K562 (cell line): ENCODE results near the gene CLCNKA. TPM values are rescaled to one million over a fixed set of nuclear protein-coding genes. Genes with fewer than 3 reads are reported as not detected.

Experiments
- ARNT ChIP-seq, 2 experiments: fragments of 450-650 bp; IDR thresholded peaks; 2 replicates each; pipeline ENCODE4 v1.6.1; 2016; ENCODE audit warnings: mild to moderate bottlenecking in 1 of 2
- CREB1 ChIP-seq, 2 experiments: sonication (generic) in 1 of 2; formaldehyde crosslinking in 1 of 2; IDR thresholded peaks; 2 replicates each; pipeline versions ENCODE4 v1.6.1 to v1.8.0; 2012 to 2022; ENCODE audit warnings: inconsistent platforms in 1 of 2, mild to moderate bottlenecking in 1 of 2, missing genetic modification reagents in 1 of 2, moderate library complexity in 1 of 2
- CXXC5 ChIP-seq: fragments of 250-450 bp; sonication (Bioruptor Pico); IDR thresholded peaks from 2 replicates; pipeline ENCODE4 v1.8.0; 2022; ENCODE audit warnings: inconsistent platforms, mild to moderate bottlenecking, moderate library complexity
- EP300 ChIP-seq: IDR thresholded peaks from 2 replicates; pipeline ENCODE4 v1.6.1; 2012; ENCODE audit warnings: low read length, improper control_type of control experiment
- ERF ChIP-seq: fragments of 450-650 bp; formaldehyde crosslinking; IDR thresholded peaks from 2 replicates; pipeline ENCODE4 v1.4.0; 2020; ENCODE audit warnings: mild to moderate bottlenecking, mixed read lengths
- GATAD2B ChIP-seq: fragments of 450-650 bp; IDR thresholded peaks from 2 replicates; pipeline ENCODE4 v1.6.1; 2017; ENCODE audit warnings: mild to moderate bottlenecking, borderline replicate concordance
- GTF2E2 ChIP-seq: fragments of 200-800 bp; sonication (Bioruptor generic); IDR thresholded peaks from 2 replicates; pipeline ENCODE4 v1.6.1; 2016; ENCODE audit warnings: missing genetic modification characterization, missing compliant biosample characterization
- ILF3 ChIP-seq: fragments of 450-650 bp; IDR thresholded peaks from 2 replicates; pipeline ENCODE4 v1.6.1; 2018; ENCODE audit warnings: antibody characterized with exemption, mild to moderate bottlenecking, moderate library complexity, borderline replicate concordance
- JUND ChIP-seq, 2 experiments: IDR thresholded peaks; 2 replicates in 1 of 2; 3 replicates in 1 of 2; pipeline ENCODE4 v1.6.1; 2011; ENCODE audit warnings: borderline replicate concordance in 2 of 2, low read depth in 2 of 2, low read length in 2 of 2, improper control_type of control experiment in 1 of 2, missing biosample characterization in 1 of 2, missing genetic modification characterization in 1 of 2, missing genetic modification reagents in 1 of 2
- MBD2 ChIP-seq: sonication (generic); IDR thresholded peaks from 2 replicates; pipeline ENCODE4 v1.6.1; 2016; ENCODE audit warnings: low read depth, borderline replicate concordance
- MCM5 ChIP-seq: fragments of 450-650 bp; IDR thresholded peaks from 2 replicates; pipeline ENCODE4 v1.6.1; 2016; ENCODE audit warnings: low read depth
- MYNN ChIP-seq, 2 experiments: sonication (generic); formaldehyde crosslinking in 1 of 2; IDR thresholded peaks; 2 replicates each; pipeline versions ENCODE4 v1.5.0 to v1.6.1; 2016 to 2020; ENCODE audit warnings: antibody characterized with exemption in 1 of 2, missing genetic modification reagents in 1 of 2
- NEUROD1 ChIP-seq: fragments of 150-350 bp; IDR thresholded peaks from 2 replicates; pipeline ENCODE4 v1.6.1; 2014; ENCODE audit warnings: borderline replicate concordance, low read length, low read depth; ENCODE audit not compliant: partially characterized antibody
- POLR2AphosphoS5 ChIP-seq: IDR thresholded peaks from 2 replicates; pipeline ENCODE4 v1.6.1; 2011; ENCODE audit warnings: mild to moderate bottlenecking, low read depth, low read length, moderate library complexity; ENCODE audit not compliant: control insufficient read depth, insufficient read depth
- PPARD ChIP-seq: fragments of 250-450 bp; sonication (Bioruptor Pico); IDR thresholded peaks from 2 replicates; pipeline ENCODE4 v1.8.0; 2022; ENCODE audit warnings: inconsistent platforms, mild to moderate bottlenecking, moderate library complexity
- SMC3 ChIP-seq: conservative IDR thresholded peaks from 2 replicates; pipeline ENCODE4 v1.6.1; 2011; ENCODE audit warnings: low read depth, low read length, improper control_type of control experiment; ENCODE audit not compliant: insufficient read depth
- TBL1XR1 ChIP-seq, 2 experiments: IDR thresholded peaks; 2 replicates each; pipeline ENCODE4 v1.6.1; 2012; ENCODE audit warnings: improper control_type of control experiment in 2 of 2, low read length in 2 of 2, mild to moderate bottlenecking in 1 of 2
- ZNF175 ChIP-seq: fragments of 200-800 bp; sonication (Bioruptor generic); IDR thresholded peaks from 2 replicates; pipeline ENCODE4 v1.6.1; 2016; ENCODE audit warnings: low read depth, mild to moderate bottlenecking, missing genetic modification characterization, missing compliant biosample characterization
- ZNF239 ChIP-seq: fragments of 250-450 bp; sonication (Bioruptor Pico); IDR thresholded peaks from 2 replicates; pipeline ENCODE4 v1.4.0; 2020; ENCODE audit warnings: mild to moderate bottlenecking
- ZNF324 ChIP-seq: fragments of 250-450 bp; sonication (Bioruptor Pico); IDR thresholded peaks from 2 replicates; pipeline ENCODE4 v1.4.0; 2020; ENCODE audit warnings: mild to moderate bottlenecking
- ZNF57 ChIP-seq: fragments of 450-650 bp; formaldehyde crosslinking; IDR thresholded peaks from 2 replicates; pipeline ENCODE4 v1.4.0; 2020; ENCODE audit warnings: mild to moderate bottlenecking, moderate library complexity
- polyA plus RNA-seq, 8 experiments: library from polyadenylated mRNA; depleted of rRNA in 4 of 8; stranded (reverse) in 5 of 8; unstranded in 3 of 8; fragments of >200 nt; fragmentation: Nextera tagmentation in 2 of 8; fragmentation: Illumina TruSeq in 1 of 8; extraction: Ambion mirVana in 2 of 8; extraction: Trizol in 1 of 8; gene quantifications; 2 replicates each; pipeline versions ENCODE4 v1.2.1 to v1.2.3, GENCODE V29; 2011 to 2014; ENCODE audit warnings: inconsistent platforms in 1 of 8, missing spikeins in 1 of 8
- total RNA-seq, 7 experiments: library from RNA; depleted of rRNA in 6 of 7; stranded (reverse); fragments of >200 nt in 6 of 7; fragmentation: Illumina TruSeq in 2 of 7; extraction: Trizol in 2 of 7; gene quantifications; 2 replicates each; pipeline versions ENCODE4 v1.2.1 to v1.2.3, GENCODE V29; 2011 to 2021; ENCODE audit warnings: low replicate concordance in 1 of 7
- TF ChIP-seq, protein P1 (sequence below): sonication (generic); formaldehyde crosslinking; IDR thresholded peaks from 2 replicates; pipeline ENCODE4 v1.8.0; 2022; ENCODE audit warnings: mild to moderate bottlenecking, missing genetic modification reagents
- TF ChIP-seq, protein P2 (sequence below), 2 experiments: fragments of 200-800 bp in 1 of 2; sonication (Bioruptor generic) in 1 of 2; sonication (generic) in 1 of 2; formaldehyde crosslinking in 1 of 2; IDR thresholded peaks in 1 of 2; conservative IDR thresholded peaks in 1 of 2; 2 replicates each; pipeline versions ENCODE4 v1.5.0 to v1.6.1; 2016 to 2020; ENCODE audit warnings: missing compliant biosample characterization in 1 of 2, missing genetic modification characterization in 1 of 2, missing genetic modification reagents in 1 of 2
- TF ChIP-seq, protein P3 (sequence below): sonication (generic); formaldehyde crosslinking; IDR thresholded peaks from 2 replicates; pipeline ENCODE4 v1.9.0; 2022; ENCODE audit warnings: mild to moderate bottlenecking, missing genetic modification reagents

The CLCNKA gene
- total and polyA plus RNA-seq, 9 of the 15 experiments (the other 6 are each of a cell fraction or from before 2014, with no cell fraction given) = 0.03 to 0.37 (median 0.10) TPM; not detected in 3

DNA sequence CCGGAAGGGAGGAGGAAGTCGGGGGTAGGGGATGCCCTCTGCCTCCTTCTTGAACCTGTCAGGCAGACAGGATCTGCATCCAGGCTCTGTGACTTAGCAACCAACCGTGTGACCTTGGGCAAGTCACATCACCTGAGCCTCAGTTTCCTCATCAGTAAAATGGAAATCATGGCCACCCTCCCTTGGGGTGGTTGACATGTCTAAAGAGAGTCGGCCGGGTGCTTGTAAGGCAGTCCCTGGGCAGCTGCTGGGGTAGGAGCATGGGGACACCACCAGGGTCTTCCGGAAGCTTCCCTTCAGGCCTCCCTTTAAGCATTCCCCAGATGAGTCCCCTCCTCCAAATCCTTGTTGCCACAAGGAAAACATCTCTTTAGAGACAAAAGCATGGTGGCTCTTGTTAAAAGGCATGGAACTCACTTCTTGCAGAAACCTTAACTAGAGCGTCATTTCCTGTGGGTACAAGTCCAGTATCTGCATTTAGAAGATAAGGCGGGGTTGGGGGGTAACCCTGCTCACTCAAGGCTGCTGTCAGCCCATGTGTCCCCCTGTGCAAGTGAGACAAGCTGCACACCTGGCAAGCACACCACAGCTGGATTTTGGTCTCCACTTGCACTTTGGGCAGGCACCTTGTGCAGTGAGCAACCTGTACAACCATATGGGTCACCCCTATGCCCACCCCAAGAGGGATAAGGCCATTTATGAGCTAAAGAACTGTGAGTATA lies 32.1 kb downstream of the CLCNKA start (continued):
- TF ChIP-seq, protein P1, sequence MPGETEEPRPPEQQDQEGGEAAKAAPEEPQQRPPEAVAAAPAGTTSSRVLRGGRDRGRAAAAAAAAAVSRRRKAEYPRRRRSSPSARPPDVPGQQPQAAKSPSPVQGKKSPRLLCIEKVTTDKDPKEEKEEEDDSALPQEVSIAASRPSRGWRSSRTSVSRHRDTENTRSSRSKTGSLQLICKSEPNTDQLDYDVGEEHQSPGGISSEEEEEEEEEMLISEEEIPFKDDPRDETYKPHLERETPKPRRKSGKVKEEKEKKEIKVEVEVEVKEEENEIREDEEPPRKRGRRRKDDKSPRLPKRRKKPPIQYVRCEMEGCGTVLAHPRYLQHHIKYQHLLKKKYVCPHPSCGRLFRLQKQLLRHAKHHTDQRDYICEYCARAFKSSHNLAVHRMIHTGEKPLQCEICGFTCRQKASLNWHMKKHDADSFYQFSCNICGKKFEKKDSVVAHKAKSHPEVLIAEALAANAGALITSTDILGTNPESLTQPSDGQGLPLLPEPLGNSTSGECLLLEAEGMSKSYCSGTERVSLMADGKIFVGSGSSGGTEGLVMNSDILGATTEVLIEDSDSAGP (CRISPR knock-in tag) = no peak
- TF ChIP-seq MYNN (IDR thresholded peaks at IDR 0.05) = peak; percentile 66
- TF ChIP-seq MYNN (CRISPR knock-in tag; IDR thresholded peaks at IDR 0.05) = no peak
- no peak for TF ChIP-seq ILF3
- TF ChIP-seq PPARD (CRISPR knock-in tag) = no peak
- TF ChIP-seq MCM5 = no peak
- peak; percentile 95 for TF ChIP-seq POLR2AphosphoS5
- no peak for TF ChIP-seq GTF2E2 (tag)
- TF ChIP-seq NEUROD1 = peak; percentile 25
- peak; percentile 50; the same call in 1 of the 2 replicates for TF ChIP-seq GATAD2B
- peak; percentile 88 for TF ChIP-seq EP300
- TF ChIP-seq SMC3 = no peak
- TF ChIP-seq ZNF239 = peak; percentile 84
- no peak for TF ChIP-seq MBD2
- peak; percentile 42 to 68; a peak in 1 of 4 replicates for TF ChIP-seq TBL1XR1 (IDR thresholded peaks at IDR 0.05; ENCODE audit: low read length in 2 of 2)
- peak; percentile 62 for TF ChIP-seq CREB1 (IDR thresholded peaks at IDR 0.05)
- 0 out of 2 replicates have a peak, but pooled peaks have one; percentile 60 for TF ChIP-seq CREB1 (CRISPR knock-in tag; IDR thresholded peaks at IDR 0.05)
- peak in 1 of 2 experiments; percentile 47; a peak in 2 of 4 replicates for TF ChIP-seq ARNT (IDR thresholded peaks at IDR 0.05)
- TF ChIP-seq ZNF324 (CRISPR knock-in tag) = no peak
- TF ChIP-seq, protein P2, sequence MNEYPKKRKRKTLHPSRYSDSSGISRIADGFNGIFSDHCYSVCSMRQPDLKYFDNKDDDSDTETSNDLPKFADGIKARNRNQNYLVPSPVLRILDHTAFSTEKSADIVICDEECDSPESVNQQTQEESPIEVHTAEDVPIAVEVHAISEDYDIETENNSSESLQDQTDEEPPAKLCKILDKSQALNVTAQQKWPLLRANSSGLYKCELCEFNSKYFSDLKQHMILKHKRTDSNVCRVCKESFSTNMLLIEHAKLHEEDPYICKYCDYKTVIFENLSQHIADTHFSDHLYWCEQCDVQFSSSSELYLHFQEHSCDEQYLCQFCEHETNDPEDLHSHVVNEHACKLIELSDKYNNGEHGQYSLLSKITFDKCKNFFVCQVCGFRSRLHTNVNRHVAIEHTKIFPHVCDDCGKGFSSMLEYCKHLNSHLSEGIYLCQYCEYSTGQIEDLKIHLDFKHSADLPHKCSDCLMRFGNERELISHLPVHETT (CRISPR knock-in tag; conservative IDR thresholded peaks at IDR 0.05 in 1 of 2, IDR thresholded peaks at IDR 0.05 in 1 of 2) = peak in 1 of 2 experiments; percentile 48; a peak in 2 of 4 replicates
- TF ChIP-seq ZNF57 (CRISPR knock-in tag) = no peak
- TF ChIP-seq ZNF175 (CRISPR knock-in tag) = peak; percentile 64; the same call in 1 of the 2 replicates
- TF ChIP-seq JUND (IDR thresholded peaks at IDR 0.05; ENCODE audit: borderline replicate concordance, low read depth, low read length) = peak; percentile 40; the same call in 1 of the 2 replicates
- TF ChIP-seq JUND (tag; IDR thresholded peaks at IDR 0.05; ENCODE audit: borderline replicate concordance, low read depth, low read length) = peak; percentile 12; the same call in 1 of the 3 replicates
- peak; percentile 41; the same call in 1 of the 2 replicates for TF ChIP-seq CXXC5
- TF ChIP-seq ERF (CRISPR knock-in tag) = no peak
- TF ChIP-seq, protein P3, sequence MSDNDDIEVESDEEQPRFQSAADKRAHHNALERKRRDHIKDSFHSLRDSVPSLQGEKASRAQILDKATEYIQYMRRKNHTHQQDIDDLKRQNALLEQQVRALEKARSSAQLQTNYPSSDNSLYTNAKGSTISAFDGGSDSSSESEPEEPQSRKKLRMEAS (CRISPR knock-in tag) = peak; percentile 58; the same call in 1 of the 2 replicates
